SK-N-MC (cell line): ENCODE measurements around the gene SMCO3.

Experiments
- DNase-seq: peaks from one replicate; pipeline ENCODE4 v3.0.0-alpha.2; 2011; ENCODE audit warnings: low read depth, low spot score
- H3K27ac ChIP-seq: fragments of 200-600 bp; sonication (generic); 2 replicates; pipeline ENCODE4 v1.5.1; 2016; ENCODE audit warnings: mixed run types
- H3K36me3 ChIP-seq: fragments of 200-600 bp; sonication (generic); 2 replicates; pipeline ENCODE4 v1.6.1; 2017; ENCODE audit warnings: antibody characterized with exemption, low read length, mixed read lengths; ENCODE audit not compliant: insufficient read depth
- H3K4me3 ChIP-seq: fragments of 200-600 bp; sonication (generic); 2 replicates; pipeline ENCODE4 v1.5.1; 2016
- H3K9ac ChIP-seq: fragments of 200-600 bp; sonication (generic); 2 replicates; pipeline ENCODE4 v1.8.0; 2017; ENCODE audit warnings: mixed run types, mixed read lengths; ENCODE audit not compliant: insufficient read length
- H3K9me3 ChIP-seq: fragments of 200-600 bp; sonication (generic); 2 replicates; pipeline ENCODE4 v1.6.1; 2017; ENCODE audit warnings: low read depth, mild to moderate bottlenecking, antibody characterized with exemption, low read length, moderate library complexity, mixed read lengths
- EZH2 ChIP-seq: fragments of 200-600 bp; sonication (generic); IDR thresholded peaks from one replicate; pipeline ENCODE4 v1.6.1; 2017; ENCODE audit warnings: antibody characterized with exemption
- FOXP2 ChIP-seq: optimal IDR thresholded peaks from 2 replicates; pipeline ENCODE3; 2011; ENCODE audit warnings: mild to moderate bottlenecking, moderate library complexity; ENCODE audit not compliant: insufficient read depth; ENCODE audit errors: extremely low read length, control extremely low read depth
- POLR2AphosphoS5 ChIP-seq: IDR thresholded peaks from 2 replicates; pipeline ENCODE4 v1.6.1; 2012; ENCODE audit warnings: mild to moderate bottlenecking, low read depth, low read length, borderline replicate concordance

SMCO3 gene

GRCh38 chr12:14814014-14814413, at the start of gene SMCO3:
Gene SMCO3 (minus strand): TSS chr12:14814182. CDS start chr12:14806680, 7,502 bp downstream.
- TF ChIP-seq FOXP2 (no peak), POLR2AphosphoS5 (no peak), EZH2 (no peak)

DNA sequence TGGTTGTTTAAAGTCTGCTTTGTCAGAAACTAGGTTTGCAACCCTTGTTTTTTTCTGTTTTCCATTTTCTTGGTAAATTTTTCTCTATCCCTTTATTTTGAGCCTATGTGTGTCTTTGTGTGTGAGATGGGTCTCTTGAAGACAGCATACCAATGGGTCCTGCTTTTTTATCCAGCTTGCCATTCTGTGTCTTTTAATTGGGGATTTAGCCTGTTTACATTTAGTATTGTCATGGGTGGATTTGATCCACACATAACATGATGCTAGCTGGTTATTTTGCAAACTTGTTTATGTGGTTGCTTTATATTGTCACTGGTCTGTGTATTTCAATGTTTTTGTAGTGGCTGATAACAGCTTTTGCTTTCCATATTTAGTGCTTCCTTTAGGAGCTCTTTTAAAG, 46.5 kb upstream of the SMCO3 start:
- TF ChIP-seq POLR2AphosphoS5 (no peak), FOXP2 (no peak), EZH2 (no peak)
- Histone ChIP-seq H3K27ac (no peak overlapping the region), H3K4me3 (no peak overlapping the region), H3K9me3 (no peaks in the 10 kb centered on the region), H3K36me3 (no peaks in the 10 kb centered on the region), H3K9ac (no peak overlapping the region)
- no peak for DNase-seq

More at GRCh38 chr12:14814014-14814413, at the start of gene SMCO3:
- no peak for DNase-seq
- Histone ChIP-seq H3K9ac (no peak within 1 kb of the TSS), H3K9me3 (no peaks in the 10 kb centered on the region), H3K27ac (no peak within 1 kb of the TSS), H3K36me3 (no peaks in the 10 kb centered on the region), H3K4me3 (no peak within 1 kb of the TSS)

GRCh38 chr12:14858513-14858912, 44.5 kb upstream of the SMCO3 start:
- Histone ChIP-seq H3K27ac (no peak overlapping the region), H3K36me3 (no peaks in the 10 kb centered on the region), H3K4me3 (no peak overlapping the region), H3K9me3 (no peaks in the 10 kb centered on the region), H3K9ac (no peak overlapping the region)
- TF ChIP-seq POLR2AphosphoS5 (no peak), EZH2 (no peak)
- DNase-seq, result no peak

GRCh38 chr12:14854586-14855183, 40.7 kb upstream of the SMCO3 start:
- no peak for DNase-seq
- peak overlapping the region; percentile 55; the same call in 1 of the 2 replicates for H3K27ac ChIP-seq

DNA sequence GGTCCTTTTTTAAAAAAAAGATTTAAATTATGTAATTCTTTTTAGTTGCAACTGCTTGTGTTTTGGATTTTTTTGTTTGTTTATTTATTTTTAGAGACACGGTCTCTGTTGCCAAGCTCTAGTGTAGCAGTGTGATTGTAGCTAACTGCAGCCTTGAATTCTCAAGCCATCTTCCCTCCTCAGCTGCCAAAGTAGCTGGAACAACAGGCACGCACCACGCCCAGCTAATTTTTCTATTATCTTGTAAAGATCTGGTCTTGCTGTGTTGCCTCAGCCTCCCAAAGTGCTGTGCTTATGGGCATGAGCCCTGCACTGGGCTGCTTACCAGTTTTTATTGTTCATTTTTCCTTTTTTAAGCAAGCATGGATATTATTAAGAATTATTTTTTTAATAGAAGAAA, 40.0 kb upstream of the SMCO3 start:
- TF ChIP-seq POLR2AphosphoS5 (no peak), FOXP2 (no peak), EZH2 (no peak)
- H3K9ac ChIP-seq, result peak overlapping the region; percentile 50
- DNase-seq, result no peak
- H3K4me3 ChIP-seq, result no peak overlapping the region
- H3K36me3 ChIP-seq, result no peaks in the 10 kb centered on the region
- no peak overlapping the region for H3K27ac ChIP-seq
- no peaks in the 10 kb centered on the region for H3K9me3 ChIP-seq

More at GRCh38 chr12:14854586-14855183, 40.7 kb upstream of the SMCO3 start:
- H3K36me3 ChIP-seq, result no peaks in the 10 kb centered on the region
- no peak for TF ChIP-seq POLR2AphosphoS5
- TF ChIP-seq FOXP2, result no peak
- TF ChIP-seq EZH2, result no peak
- H3K9ac ChIP-seq, result peak overlapping the region; percentile 50
- no peaks in the 10 kb centered on the region for H3K9me3 ChIP-seq
- H3K4me3 ChIP-seq, result 0 out of 2 replicates have a peak overlapping the region, but pooled peaks have one; percentile 1

DNA sequence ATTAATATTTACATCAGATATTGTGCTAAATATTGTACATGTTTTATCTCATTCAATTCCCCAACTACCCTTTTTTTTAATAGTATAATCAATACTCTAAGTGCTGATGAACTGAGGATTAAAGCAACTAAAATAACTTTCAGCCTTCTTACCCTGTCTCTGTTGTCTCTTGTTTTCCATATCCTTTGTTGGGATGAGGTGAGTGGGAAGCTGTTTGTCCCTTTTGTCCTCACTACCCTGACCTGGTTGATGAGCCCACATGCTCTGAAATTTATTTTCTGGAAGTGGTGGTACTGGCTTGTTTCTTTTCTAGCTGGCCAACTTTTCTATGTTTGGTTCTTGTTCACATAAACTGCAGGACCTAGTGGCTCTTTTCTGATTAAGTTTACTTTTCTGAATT, 38.9 kb upstream of the SMCO3 start:
- Histone ChIP-seq H3K4me3 (no peak overlapping the region), H3K9ac (no peak overlapping the region)
- no peak for TF ChIP-seq EZH2
- no peak for TF ChIP-seq FOXP2
- no peak for TF ChIP-seq POLR2AphosphoS5

DNA sequence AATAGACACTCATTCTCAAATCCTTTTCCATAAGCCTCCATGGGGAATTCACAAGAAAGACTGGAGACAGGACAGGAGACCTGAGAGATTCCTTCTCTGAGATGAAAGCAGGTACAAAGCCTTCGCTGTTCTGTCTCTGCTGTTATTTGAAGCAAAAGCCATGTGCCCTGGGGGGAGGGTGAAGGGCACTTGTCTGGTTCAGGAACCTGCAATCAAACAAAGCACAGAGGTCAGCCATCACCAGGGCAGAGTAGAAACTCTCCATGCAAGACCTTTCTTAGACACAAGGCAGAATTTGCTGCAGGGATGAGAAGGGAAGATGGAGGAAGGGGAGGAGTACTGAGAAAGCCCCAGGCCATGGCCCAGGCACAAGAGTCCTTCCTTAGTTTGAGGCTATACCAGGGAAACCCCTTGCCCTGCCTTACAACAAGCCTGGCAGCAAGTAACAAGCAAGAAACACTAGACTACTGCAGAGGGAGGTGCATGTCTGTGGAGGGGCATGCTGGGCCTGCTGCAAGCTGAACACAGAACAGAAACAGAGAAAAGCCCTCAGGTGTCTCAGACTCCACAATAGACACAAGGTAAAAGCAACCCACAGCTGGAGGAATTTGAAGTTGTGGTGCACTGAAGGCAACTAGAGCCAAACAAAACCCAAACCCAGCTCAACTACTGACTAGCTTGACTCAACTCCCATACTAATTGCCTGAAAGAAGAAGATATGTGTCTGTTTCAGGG, 37.1 kb upstream of the SMCO3 start:
- DNase-seq, result no peak
- H3K4me3 ChIP-seq, result no peak overlapping the region
- TF ChIP-seq POLR2AphosphoS5 (no peak), FOXP2 (no peak), EZH2 (no peak)
- no peaks in the 10 kb centered on the region for H3K9me3 ChIP-seq
- H3K9ac ChIP-seq, result no peak overlapping the region
- no peaks in the 10 kb centered on the region for H3K36me3 ChIP-seq
- H3K27ac ChIP-seq, result no peak overlapping the region

More for the DNA sequence above, 38.9 kb upstream of the SMCO3 start:
- Histone ChIP-seq H3K27ac (no peak overlapping the region), H3K9me3 (no peaks in the 10 kb centered on the region), H3K36me3 (no peaks in the 10 kb centered on the region)
- DNase-seq, result no peak

GRCh38 chr12:14849661-14850060, 35.7 kb upstream of the SMCO3 start:
- no peaks in the 10 kb centered on the region for H3K36me3 ChIP-seq
- H3K9ac ChIP-seq, result no peak overlapping the region
- H3K9me3 ChIP-seq, result no peaks in the 10 kb centered on the region
- H3K27ac ChIP-seq, result no peak overlapping the region
- no peak for TF ChIP-seq FOXP2
- TF ChIP-seq POLR2AphosphoS5, result no peak
- TF ChIP-seq EZH2, result no peak
- no peak overlapping the region for H3K4me3 ChIP-seq
- no peak for DNase-seq
